ENCODE data around the gene GRB2.

GRCh38 chr17:75440738-75441448 is 35.4 kb upstream of the GRB2 start:
- no peak for TF ChIP-seq CTCF (IDR thresholded peaks at IDR 0.05)
- TF ChIP-seq POLR2A (IDR thresholded peaks at IDR 0.05) = no peak

Measured in lower leg skin (tissue), 3 donors.